ENCODE results near the gene TINAGL1.
"Not testable (repeated sequence)": the region's sequence is repeated elsewhere in the genome, so short reads cannot be mapped to it uniquely, and the experiment has no call there.

TINAGL1 gene

DNA sequence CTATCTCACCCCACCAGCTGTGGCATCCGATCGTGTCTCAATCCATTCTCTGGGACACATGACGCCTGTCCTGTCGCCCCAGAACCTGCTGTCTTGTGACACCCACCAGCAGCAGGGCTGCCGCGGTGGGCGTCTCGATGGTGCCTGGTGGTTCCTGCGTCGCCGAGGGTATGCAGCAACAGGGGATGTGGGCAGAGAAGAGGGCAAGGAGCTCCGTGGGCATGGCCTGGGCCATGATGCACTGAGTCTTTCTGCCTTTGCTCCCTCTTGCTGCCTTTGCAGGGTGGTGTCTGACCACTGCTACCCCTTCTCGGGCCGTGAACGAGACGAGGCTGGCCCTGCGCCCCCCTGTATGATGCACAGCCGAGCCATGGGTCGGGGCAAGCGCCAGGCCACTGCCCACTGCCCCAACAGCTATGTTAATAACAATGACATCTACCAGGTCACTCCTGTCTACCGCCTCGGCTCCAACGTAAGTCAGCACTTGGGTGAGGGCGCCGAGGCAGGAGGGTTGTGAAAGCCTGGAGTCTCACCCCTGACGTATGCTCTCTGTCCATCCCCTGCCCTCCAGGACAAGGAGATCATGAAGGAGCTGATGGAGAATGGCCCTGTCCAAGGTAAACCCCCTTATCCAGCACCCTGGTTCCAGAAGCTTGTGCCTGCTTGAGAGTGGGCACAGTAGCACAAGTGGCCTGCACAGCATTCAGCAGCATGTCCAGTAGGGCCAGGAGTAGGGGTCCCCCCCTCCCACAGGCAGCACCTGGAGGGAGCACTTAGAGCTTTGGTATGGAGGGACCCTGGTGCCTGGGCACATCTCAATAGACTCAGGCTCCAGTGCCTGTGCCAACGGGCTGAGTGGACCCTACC is 8.8 kb downstream of the TINAGL1 start:
- no peak for DNase-seq

DNA sequence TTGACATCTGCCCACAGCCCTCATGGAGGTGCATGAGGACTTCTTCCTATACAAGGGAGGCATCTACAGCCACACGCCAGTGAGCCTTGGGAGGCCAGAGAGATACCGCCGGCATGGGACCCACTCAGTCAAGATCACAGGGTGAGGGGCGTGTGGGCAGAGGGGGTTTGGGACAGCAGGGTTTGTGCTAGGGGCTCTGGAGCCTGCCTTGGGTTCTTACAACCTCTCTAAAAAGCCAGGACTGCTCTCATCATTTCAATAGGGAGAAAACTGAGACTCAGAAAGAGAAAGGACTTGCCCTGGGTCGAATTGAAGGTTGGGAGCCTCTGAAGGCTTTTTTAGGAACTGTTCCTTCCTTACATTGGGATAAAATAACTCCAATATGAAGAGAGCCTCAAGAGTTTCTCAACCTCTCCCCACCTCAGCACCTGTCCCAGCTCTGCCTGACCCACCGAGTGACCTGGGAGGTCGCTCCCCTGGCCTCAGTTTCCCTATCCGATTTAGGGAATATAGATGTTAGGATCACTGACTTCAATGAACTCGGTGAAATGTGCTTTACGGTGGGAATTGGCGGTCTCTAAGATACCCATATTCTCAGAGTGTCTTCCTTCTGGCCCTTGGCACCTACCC is 9.5 kb downstream of the TINAGL1 start:
- DNase-seq = no peak

DNA sequence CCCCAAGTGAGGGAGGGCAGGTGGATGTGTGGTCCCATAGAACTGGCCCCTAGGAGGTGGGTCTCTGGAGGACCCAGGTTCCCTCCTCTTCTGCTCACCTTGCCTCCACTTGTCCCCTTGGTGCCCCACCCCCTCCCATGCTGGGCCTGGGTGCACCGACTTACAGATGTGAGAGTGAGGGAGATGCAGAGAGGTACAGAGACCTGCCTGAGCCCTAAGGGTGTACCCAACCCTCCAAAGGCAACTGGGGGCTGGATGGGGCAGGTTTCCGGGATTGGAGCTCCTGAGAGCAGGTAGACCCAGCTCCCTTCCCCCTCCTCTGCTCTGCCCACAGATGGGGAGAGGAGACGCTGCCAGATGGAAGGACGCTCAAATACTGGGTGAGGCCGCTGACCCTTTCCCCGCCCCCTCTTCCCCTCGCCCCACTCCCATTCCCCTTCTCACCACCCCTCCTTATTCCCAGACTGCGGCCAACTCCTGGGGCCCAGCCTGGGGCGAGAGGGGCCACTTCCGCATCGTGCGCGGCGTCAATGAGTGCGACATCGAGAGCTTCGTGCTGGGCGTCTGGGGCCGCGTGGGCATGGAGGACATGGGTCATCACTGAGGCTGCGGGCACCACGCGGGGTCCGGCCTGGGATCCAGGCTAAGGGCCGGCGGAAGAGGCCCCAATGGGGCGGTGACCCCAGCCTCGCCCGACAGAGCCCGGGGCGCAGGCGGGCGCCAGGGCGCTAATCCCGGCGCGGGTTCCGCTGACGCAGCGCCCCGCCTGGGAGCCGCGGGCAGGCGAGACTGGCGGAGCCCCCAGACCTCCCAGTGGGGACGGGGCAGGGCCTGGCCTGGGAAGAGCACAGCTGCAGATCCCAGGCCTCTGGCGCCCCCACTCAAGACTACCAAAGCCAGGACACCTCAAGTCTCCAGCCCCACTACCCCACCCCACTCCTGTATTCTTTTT is 10.3 kb downstream of the TINAGL1 start:
- no peak for DNase-seq

DNA sequence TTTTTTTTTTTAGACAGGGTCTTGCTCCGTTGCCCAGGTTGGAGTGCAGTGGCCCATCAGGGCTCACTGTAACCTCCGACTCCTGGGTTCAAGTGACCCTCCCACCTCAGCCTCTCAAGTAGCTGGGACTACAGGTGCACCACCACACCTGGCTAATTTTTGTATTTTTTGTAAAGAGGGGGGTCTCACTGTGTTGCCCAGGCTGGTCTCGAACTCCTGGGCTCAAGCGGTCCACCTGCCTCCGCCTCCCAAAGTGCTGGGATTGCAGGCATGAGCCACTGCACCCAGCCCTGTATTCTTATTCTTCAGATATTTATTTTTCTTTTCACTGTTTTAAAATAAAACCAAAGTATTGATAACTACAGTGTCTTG is 11.0 kb downstream of the TINAGL1 start:
- DNase-seq = not testable (repeated sequence)

DNA sequence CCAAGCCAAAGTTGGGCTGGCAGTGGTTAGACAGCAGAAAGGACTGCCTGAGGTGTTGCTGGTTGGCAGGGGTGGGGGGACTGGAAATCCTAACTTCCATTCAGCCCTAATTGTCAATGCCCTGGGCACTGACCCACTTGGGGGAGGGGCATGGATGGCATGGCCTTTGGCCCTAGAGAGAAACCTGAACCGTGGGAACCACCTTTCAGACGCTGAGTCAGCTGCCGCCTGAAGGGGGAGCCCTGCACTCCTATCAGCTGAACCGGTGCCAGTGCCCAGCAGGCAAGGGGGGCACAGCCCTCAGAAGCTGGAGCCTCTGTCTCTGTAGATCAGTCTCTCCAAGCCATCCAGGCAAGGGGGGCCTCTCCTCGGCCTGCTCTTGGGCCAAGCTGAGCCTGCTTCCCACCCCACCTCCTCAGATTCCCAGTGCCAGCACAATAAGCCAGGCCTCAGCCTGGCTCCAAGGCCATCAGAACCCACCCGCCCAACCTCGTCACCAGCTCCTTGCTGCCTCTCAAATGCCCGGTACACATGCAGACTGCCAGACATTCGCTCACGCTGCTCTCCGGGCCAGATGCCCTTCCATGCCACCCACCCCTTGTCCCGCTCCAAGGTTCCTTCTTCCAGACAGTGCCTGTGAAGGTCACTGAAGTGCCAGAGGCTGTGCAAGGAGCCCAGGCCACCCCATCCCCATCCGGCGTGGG is 11.6 kb downstream of the TINAGL1 start:
- DNase-seq = no peak

DNA sequence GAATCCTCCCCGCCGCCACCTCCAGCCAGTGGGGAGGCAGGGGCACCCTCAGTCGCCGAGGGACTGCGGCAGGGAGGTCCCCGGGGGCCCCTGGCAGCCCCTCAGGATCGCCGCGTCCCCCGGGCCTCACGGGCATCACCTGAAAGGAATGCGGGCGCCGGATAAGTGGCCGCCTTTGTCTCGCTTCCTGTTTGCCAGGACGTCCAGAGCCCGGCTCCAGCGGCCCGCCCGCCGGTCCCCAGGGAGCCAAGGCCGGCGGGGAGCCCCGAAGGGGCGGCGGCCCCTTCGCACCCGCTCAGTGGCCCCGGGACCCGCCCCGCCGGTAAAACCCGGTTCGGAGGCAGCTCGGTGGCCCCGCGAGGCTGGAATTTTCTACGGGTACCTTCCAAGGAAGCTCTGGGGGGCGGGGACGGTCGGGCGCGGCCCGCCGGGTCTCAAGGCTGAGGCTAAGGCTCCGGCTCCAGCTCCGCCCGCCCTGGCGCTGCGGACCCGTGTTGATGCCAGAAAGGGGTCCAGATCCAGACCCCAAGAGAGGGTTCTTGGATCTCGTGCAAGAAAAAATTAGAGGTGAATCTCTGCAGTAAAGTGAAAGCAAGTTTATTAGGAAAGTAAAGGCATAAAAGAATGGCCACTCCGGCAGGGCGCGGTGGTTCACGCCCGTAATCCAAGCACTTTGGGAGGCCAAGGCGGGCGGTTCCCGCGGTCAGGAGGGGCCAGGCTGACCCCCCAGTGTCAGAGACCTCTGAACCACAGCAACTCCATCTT is 12.6 kb downstream of the TINAGL1 start:
- no peak for DNase-seq

DNA sequence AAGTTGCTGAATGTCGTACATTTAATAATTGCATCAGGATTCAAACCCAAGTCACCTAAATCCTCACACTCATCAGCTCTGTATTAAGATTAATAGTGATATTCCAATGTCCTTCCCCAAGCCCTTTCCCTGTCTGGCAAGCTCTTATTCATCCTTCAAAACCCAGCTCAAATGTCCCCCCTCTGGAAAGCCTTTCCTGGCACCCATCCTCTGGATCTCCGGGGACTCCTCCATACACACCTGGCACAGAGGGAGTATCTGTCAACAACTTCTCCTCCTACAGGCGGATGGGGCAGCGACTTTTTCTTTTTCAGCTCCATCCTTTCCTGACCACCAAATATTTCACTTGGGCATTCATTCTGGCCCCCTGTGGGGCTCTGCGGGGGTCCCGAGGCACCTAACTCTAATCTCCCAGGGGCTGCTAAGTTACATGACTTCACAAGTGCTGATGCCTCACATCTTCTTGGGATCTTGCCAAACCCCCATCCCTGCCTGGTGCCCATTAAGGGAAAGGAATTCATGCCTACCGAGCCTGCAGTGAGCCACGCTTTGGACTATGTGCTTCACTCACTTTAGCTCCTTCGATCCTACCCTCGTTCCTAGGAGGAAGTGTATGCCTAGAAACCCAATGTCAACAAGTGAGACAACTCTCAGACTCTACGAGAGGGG is 15.2 kb downstream of the TINAGL1 start:
- DNase-seq = no peak

DNA sequence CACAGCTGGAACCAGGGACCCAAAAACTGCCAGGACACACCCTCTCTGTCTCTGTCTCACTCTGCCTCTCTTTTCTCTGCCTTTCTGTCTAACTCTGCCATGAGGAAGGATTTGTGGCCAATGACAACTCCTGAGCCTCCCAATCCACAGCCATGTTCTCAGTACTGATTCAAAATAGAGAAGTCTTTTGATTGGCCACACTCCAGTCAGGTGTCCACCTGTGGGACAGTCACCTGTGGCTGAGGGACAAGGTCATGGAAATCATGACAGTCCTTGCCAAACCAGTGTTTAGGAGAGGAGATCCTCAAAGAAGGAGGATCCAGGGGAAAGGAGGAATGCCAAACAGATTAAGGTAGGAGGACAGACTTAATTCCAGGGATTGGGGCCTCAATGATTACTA is 15.8 kb downstream of the TINAGL1 start:
- no peak for DNase-seq

DNA sequence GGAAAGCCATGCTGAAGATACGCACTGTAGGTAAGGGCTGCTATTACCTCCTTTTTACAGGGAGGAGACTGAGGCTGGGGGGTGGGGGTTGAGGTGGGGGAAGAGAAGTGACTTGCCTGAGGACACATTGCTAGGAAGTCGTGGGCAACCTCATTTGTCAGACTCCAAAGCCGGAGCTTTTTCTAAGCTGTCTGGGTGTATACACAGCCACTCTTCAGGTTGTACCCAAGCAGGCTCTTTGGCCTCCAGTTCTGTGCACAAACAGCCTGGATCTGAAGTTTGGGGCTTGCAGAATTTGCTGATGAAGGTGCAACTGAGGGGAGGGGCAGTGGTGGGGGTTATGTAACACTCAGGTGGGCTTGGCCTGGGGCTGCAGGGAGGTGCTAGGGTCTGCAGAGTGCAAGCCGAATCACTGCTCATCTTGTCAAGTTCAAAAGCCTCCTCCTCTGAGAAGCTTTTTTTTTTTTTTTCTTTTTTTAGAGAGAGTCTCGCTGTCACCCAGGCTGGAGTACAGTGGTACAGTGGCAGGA is 16.9 kb downstream of the TINAGL1 start:
- DNase-seq = no peak

DNA sequence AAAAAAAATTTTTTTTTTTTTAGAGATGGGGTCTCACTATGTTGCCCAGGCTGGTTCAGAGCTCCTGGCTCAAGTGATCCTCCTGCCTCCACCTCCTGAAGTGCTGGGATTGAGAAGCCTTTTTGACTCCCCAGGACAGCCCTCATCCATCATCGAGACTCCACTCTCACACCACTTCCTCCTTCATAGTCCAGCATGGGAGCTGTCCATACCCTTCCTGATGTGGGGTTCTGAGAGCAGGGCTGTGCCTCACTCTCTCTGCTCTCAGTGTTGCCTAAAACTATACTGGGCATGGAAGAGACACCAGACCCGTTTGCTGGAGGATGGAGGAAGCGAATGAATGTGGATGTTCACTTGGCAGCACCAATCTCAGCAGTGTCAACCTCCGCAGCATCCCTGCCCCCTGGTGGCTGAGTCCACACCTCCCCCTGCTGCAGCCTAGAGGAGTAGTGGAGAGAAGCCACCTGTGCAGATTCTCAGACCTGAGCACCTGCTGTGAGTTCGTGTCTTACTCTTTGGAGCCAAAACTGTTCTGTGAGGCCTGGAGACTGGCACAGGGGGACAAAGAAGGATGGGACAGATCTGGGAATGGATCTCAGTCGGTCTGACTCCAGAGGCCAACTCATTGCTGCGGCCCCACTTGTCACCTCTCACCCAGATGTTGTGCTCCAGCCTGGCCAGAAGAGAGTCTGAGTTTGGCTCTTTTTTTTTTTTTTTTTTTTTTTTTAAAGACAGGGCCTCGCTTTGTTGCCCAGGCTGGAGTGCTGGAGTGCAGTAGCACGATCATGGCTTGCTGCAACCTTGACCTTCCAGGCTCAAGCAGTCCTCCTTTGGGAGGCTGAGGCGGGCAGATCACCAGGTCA is 17.7 kb downstream of the TINAGL1 start:
- no peak for DNase-seq

DNA sequence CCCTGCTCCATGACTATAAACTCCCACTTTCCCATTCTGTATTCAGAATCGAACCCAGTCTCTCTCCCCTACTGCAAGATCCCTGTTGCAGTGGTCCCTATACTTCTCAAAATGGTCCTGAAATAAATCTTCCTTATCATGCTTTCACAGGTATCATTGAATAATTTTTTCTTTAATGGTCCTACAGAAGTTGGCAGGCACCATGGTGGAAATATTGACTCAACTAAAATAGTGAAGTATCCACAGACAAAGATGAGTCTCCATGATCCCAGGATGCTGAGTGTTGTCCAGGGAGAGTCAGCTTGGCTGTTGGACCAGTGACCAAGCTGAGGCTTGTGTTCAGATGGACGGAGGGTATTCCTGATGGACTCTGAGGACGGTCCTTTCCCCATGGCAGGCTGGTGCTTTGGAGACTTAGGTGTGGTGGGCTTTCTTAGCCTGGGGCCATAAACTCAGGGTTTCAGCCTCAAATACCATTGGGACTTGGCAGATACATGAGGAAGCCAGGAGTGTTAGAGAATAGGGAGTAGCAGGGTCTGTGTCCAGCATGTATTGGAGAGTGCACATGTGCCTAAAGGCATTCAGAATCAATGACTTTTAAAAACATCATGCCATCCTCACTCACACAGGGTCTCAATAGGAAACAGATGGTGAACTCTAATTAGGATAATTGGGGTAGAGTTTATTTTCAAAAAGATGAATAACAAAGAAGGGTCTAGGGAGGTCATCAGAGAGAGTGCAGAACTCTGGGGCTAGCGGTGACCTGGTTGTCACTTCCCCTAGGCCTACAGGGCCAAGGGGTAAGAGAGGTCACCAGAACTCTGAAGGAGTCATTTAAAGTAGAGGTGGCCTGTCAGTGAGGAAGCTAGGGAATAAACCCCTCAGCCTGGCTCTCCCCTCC is 19.8 kb downstream of the TINAGL1 start:
- no peak for DNase-seq

DNA sequence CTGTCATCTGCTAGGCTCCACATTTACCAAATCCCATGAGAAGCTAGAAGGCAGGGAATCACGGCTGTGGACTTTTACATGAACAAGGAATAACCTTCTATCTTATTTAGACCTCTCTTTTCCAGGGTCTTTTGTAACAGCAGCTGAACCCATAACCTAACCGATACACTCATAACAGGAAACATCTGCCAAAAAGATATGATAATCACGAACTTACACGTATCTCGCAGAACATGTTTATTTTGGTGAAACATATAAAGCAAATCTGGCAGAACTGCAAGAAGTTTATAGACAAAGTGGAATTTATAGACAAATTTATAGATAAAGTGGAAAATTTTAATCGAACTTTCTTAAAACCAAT is 20.4 kb downstream of the TINAGL1 start:
- DNase-seq = no peak

DNA sequence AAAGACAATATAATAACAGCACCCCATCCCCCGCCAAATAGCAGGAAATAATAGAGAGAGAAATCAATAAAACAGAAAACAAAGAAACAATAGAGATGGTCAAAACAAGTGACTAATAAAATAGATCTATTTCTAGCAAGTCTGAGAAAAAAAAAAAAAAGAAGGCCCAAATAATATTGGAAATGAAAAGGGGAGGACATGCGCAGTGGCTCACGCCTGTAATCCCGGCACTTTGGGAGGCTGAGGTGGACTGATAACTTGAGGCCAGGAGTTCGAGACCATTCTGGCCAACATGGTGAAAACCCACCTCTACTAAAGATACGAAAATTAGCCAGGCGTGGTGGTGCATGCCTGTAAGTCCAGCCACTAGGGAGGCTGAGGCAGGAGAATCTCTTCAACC is 22.7 kb downstream of the TINAGL1 start:
- no peak for DNase-seq

DNA sequence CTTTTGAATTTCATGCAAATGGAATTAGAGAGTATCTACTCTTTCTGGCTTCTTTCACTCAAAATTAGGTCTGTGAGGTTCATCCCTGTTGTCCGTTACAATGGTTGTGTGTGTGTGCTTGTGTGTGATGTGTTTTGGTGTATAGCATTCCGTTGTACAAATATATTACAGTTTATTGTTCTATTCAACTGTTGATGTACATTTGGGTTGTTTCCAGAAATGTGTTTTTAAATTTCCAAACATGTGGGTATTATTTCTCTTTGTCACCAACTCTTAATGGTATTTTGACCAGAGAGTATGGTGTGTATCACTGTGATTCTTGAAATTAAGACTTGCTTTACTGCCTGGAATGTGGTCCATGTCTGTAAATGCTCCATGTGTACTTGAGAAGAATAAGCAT is 24.3 kb downstream of the TINAGL1 start:
- DNase-seq = no peak

DNA sequence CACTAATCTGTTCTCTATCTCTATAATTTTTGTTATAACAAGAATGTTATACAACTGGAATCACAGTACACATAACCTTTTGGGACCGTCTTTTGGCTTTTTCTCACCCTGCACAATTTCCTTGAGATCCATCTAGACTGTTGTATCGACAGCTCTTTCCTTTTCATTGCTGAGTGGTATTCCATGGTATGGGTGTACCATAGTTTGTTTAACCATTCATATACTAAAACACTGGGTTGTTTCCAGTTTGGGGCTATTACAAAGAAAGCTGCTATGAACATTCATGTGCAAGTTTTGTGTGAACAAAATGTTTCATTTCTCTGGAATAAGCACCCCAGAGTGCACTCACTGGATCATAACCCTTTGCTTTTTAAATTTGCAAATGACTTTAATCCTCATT is 25.8 kb downstream of the TINAGL1 start:
- no peak for DNase-seq

DNA sequence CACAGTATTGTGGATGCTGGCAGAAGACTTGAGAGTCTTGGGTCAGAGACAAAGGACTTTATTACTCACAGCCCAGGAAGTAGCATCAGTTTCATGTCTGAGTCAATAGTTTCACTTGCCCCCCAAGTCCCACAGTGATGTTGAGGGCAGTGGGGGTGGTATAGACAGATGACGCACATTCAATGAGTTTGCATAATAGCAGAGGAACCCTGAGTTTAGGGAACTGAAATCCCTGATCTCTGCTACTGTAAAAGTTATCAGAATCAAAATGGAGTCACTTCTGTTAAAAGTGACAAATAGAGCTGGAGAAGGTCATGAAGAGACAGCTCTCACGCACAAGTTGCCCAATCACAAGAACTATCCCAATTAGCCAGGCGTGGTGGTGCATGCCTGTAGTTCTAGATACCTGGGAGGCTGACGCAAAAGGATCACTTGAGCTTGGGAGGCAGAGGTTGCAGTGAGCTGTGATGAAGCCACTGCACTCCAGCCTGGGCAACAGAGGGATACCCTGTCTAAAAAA is 29.7 kb downstream of the TINAGL1 start:
- no peak for DNase-seq

DNA sequence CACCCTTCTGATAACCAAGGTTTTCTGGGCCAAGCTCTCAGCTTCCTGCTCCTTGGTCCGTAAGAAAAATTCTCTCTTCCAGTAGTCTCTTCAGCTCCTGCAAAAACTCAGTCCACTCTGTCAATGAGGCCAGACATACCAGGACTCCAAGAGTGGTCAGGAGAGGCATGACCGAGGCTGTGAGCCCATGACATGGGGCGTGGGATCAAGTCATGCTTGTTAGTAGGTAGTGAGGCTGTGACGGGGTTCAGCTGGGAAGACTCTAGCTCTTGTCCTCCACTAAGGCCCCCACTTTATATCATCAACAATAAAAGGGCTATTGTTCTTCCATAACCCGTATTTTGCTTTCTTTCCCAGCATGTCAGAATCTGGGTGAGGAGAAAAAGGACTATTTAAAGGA is 31.0 kb downstream of the TINAGL1 start:
- no peak for DNase-seq

DNA sequence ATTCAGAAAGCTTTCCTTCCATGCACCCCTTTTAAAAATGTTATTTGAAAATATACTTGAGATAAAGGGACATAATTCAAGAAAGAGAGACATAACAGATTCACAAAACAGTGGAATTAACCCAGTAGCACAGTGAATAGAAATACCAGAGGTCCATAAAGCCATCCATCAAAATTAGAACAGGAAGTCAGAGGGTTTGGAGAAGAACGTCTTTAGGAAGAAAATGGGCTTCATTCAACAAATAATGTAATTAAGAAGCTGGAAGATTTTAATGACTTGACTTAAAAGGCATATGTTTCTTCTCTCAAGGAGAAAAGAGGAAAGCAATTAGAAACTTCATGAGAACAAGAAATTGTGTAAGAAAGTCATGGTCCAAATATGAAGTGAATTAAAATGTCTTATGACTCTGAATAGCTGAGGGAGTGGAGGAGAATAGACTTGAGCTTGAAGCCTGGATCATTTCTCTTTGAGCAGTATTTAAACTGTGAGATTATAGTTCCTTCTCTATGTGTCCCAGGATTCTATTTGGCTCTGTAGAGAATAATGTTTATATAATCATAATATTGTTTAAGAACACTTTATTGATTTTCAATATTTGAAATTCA is 33.3 kb downstream of the TINAGL1 start:
- DNase-seq = no peak

Data from NCI-H2107 (cell line).